ENCODE results near the gene CFC1.
"Not testable (repeated sequence)": the region's sequence is repeated elsewhere in the genome, so short reads cannot be mapped to it uniquely, and the experiment has no call there.

CFC1 gene

GRCh38 chr2:130599393-130599792, at the start of gene CFC1:
CFC1 (minus strand) TSS chr2:130599575; CDS start chr2:130599287, 288 bp downstream.
- not testable (repeated sequence) for DNase-seq

GRCh38 chr2:130641688-130642087, 42.3 kb upstream of the CFC1 start:
- DNase-seq = not testable (repeated sequence)

- DNase-seq = not testable (repeated sequence)
These were observed 39.6 kb upstream of the CFC1 start for GRCh38 chr2:130638973-130639372.

GRCh38 chr2:130628784-130629475, 29.6 kb upstream of the CFC1 start:
- DNase-seq = not testable (repeated sequence)

GRCh38 chr2:130611140-130611539, 11.8 kb upstream of the CFC1 start, which contains the start of gene POTEJ:
POTEJ (plus strand) TSS chr2:130611440; CDS start chr2:130611533, 93 bp downstream.
- DNase-seq = not testable (repeated sequence)

- DNase-seq = not testable (repeated sequence)
These were observed 11.1 kb upstream of the CFC1 start for GRCh38 chr2:130610486-130610885.

GRCh38 chr2:130609002-130609920, 9.9 kb upstream of the CFC1 start:
- not testable (repeated sequence) for DNase-seq

- not testable (repeated sequence) for DNase-seq
These were observed 9.1 kb upstream of the CFC1 start for GRCh38 chr2:130608276-130609001.

GRCh38 chr2:130601648-130602302, 2.4 kb upstream of the CFC1 start:
- DNase-seq = not testable (repeated sequence)

GRCh38 chr2:130599926-130600325, 551 bp upstream of the CFC1 start:
- DNase-seq = not testable (repeated sequence)

- DNase-seq = not testable (repeated sequence)
These were observed 912 bp downstream of the CFC1 start for GRCh38 chr2:130598463-130598862.

GRCh38 chr2:130597994-130598393, 1.4 kb downstream of the CFC1 start:
- DNase-seq = not testable (repeated sequence)

- not testable (repeated sequence) for DNase-seq
These were observed 2.6 kb downstream of the CFC1 start for GRCh38 chr2:130596757-130597156.

GRCh38 chr2:130594011-130594410, 5.4 kb downstream of the CFC1 start:
- DNase-seq = not testable (repeated sequence)

- DNase-seq = not testable (repeated sequence)
These were observed 6.5 kb downstream of the CFC1 start for GRCh38 chr2:130592791-130593414.

GRCh38 chr2:130590842-130591359, 8.5 kb downstream of the CFC1 start:
- DNase-seq = not testable (repeated sequence)

- DNase-seq = not testable (repeated sequence)
These were observed 9.1 kb downstream of the CFC1 start for GRCh38 chr2:130590170-130590841.

- DNase-seq = not testable (repeated sequence)
These were observed 10.5 kb downstream of the CFC1 start for GRCh38 chr2:130588688-130589458.

GRCh38 chr2:130584726-130585125, 14.6 kb downstream of the CFC1 start:
- DNase-seq = not testable (repeated sequence)

- not testable (repeated sequence) for DNase-seq
These were observed 15.8 kb downstream of the CFC1 start for GRCh38 chr2:130583582-130583981.

All from stimulated activated CD4-positive, alpha-beta T cell treated with anti-CD3 and anti-CD28 coated beads, Interleukin-4, amount 100 ng/mL, for 1 hour (primary cell).